ENCODE measurements around the gene SLAMF1. TPM values are rescaled to one million over a fixed set of nuclear protein-coding genes. Genes with fewer than 3 reads are reported as not detected.
"Not testable (repeated sequence)": the region's sequence is repeated elsewhere in the genome, so short reads cannot be mapped to it uniquely, and the experiment has no call there.

Gene SLAMF1
- total RNA-seq, 1 donor from 2014 or later = not detected

DNA sequence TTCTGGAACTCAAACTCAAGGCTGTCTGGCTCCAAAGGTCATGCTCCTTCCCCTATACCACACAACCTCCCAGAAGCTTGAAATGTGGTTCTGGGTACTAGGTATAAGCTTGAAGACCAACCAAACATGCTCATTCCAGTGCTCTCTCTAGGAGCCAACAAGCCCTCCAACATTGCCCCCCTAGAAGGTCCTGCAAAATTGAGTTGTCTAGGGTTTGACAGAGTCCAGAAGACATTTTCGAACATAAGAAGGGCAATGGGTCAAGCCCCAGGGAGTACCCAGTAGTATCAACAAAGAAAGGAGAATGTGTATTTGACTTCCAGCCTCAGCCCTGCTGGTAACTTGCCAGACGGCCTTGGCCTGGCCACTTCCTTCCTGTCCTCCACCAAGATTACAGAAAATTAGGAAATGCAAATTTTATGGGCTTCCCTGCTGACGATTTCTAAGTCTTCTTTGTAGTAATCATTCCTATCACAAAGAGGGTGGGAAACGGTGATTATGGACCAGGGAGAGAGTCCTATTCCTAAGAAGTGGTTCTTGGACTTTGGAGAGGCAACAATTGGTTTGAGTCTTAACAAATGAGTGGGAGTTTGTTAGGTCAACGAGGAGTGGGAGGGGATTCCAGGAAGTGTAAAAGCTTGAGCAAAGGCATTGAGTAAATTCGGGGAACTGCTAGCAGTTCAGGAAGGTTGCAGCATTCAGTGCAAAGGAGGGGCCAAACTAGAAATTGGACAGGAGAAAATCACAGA, 18.7 kb upstream of the SLAMF1 start:
- DNase-seq (ENCODE audit: low read depth, low spot score) = no peak

- DNase-seq (ENCODE audit: low read depth, low spot score) = no peak
These were observed 17.8 kb upstream of the SLAMF1 start for GRCh38 chr1:160664573-160665051.

GRCh38 chr1:160662910-160663309, 16.1 kb upstream of the SLAMF1 start:
- no peak for DNase-seq (ENCODE audit: low read depth, low spot score)

GRCh38 chr1:160659566-160659965, 12.7 kb upstream of the SLAMF1 start:
- DNase-seq (ENCODE audit: low read depth, low spot score) = no peak

GRCh38 chr1:160658814-160659193, 12.0 kb upstream of the SLAMF1 start:
- no peak for DNase-seq (ENCODE audit: low read depth, low spot score)

GRCh38 chr1:160658162-160658813, 11.4 kb upstream of the SLAMF1 start:
- DNase-seq (ENCODE audit: low read depth, low spot score) = no peak

GRCh38 chr1:160657250-160657781, 10.5 kb upstream of the SLAMF1 start:
- DNase-seq (ENCODE audit: low read depth, low spot score) = no peak

- no peak for DNase-seq (ENCODE audit: low read depth, low spot score)
These were observed 9.9 kb upstream of the SLAMF1 start for GRCh38 chr1:160656737-160657136.

GRCh38 chr1:160653620-160654016, 6.8 kb upstream of the SLAMF1 start:
- DNase-seq (ENCODE audit: low read depth, low spot score) = no peak

DNA sequence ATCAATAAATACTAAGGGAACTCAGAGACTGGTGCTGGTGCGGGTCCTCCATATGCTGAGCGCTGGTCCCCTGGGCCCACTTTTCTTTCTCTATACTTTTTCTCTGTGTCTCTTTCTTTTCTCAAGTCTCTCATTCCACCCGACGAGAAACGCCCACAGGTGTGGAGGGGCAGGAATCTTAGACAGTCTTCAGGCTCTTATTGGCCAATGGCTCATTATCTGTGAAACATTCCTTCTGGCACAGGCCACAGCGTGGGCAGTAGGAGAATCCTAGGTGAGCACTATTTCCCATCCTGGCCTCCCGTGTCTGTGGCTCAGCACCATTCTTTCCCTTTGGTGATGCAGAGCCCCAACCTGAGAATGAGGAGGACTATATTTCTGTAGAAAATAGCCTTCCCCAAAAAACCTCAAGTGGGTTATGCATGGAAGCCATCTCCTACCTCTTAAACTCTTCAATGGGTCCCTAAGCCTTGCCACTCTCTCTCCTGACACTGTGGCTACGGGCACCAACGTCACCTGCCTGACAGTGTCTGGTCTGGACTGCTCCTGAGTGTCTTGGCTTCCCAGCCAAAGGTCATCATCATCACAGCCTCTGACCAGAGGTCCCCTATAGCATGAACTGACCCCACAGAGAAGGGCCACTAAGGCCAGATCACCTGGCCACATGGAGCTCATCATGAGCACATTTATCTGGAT, 6.2 kb upstream of the SLAMF1 start:
- no peak for DNase-seq (ENCODE audit: low read depth, low spot score)

GRCh38 chr1:160652065-160652641, 5.3 kb upstream of the SLAMF1 start:
- not testable (repeated sequence) for DNase-seq (ENCODE audit: low read depth, low spot score)

DNA sequence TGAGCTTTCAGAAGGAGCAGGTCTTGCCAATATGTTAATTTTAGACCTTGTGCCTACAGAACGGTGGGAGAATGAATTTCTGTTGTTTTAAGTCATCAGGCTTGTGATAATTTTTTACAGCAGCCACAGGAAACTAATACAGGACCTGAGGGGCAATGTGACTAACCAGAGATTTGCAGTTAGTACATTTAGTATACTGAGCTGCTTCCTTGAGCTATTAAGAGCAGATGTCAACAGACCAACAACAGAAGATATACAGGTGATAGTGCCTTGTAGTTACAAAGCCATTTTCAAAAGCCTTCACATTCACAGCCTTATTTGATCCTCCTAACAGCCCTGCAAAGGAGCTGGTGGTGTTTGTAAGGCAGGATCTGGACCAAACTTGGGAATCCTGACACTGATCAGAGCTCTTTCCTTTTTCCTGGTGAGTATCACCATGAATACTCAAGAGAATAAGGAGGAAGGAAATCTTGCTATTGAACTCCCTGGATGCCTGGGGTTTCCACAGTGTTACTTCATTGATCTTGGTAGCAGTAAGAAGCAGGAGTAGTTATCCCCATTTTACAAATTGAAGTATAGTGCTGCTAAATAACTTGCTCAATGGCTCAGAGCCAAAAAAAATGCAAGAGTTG, 4.7 kb upstream of the SLAMF1 start:
- no peak for DNase-seq (ENCODE audit: low read depth, low spot score)

GRCh38 chr1:160647329-160647720, 481 bp upstream of the SLAMF1 start:
- DNase-seq (ENCODE audit: low read depth, low spot score) = no peak

DNA sequence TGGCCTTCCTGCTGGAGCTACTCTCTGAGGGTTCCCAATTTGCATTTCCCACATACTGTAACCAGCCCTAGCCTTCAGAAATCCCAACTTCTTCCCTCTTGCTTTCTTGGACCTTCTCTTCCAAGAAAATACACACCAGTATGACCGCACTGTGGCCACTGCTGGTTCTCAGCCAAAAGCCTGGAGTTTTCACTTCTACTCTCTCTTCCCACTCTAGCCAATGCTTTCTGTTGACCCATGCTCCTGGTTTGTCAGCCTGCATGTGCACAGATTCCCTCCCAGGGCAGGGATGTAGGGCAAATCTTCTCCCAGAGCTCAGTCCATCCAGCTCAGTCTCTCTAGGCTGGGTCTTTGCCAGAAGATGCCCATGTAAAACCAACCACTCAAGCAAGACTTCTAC, 664 bp downstream of the SLAMF1 start:
- no peak for DNase-seq (ENCODE audit: low read depth, low spot score)

DNA sequence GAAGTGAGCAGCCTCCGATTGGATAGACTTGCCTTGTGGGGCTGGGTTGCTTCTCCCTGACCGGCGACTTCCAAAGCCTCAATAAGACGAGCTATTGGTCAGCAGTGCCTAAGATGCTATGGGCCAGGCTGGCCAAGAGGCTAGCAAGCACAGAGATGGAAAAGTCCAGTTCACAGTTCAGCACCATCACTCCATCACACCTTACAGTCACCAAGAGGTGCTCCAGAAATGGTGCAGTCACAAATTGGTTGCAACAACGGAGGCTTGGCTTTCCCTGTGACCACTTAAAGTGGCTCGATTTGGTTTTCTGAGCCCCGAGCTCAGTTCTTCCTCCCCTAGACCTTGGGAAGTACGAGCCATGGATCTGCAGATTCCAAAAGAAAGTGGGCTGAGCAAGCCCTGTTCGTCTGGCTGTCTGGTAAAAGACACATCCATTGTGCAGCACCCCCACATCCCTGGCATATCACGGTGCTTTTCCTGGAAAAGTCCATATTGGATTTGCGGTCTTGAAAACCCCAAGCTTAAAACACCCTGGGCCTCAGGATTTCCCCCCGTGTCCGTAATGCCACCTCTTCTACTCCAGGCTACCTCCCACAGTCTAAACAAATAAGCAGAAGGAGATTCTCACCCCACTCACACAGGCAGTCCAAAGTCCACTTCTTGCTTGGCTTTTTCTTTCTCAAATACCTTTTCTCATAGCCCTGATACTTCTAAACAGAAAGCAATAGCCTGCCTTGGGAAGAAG, 1.3 kb downstream of the SLAMF1 start:
- no peak for DNase-seq (ENCODE audit: low read depth, low spot score)

DNA sequence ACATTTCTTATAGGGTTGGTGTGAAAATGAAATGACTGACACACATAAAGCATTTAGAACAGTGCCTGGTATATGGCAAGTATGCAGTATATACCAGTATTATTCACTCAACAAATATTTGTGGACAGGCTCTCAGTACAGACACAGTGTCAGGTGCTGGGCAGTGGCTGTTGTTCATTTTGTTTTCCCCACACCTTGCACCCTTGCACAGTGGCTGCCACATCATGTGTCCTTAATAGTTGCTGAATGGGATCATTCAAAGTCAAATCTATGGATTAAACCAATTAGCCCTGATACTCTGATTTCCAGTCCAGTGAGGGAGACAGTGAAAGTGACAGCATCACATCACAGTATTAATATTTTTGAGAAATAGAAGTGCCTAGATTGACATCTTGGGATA, 2.4 kb downstream of the SLAMF1 start:
- no peak for DNase-seq (ENCODE audit: low read depth, low spot score)

- DNase-seq (ENCODE audit: low read depth, low spot score) = no peak
These were observed 3.7 kb downstream of the SLAMF1 start for GRCh38 chr1:160643138-160643537.

DNA sequence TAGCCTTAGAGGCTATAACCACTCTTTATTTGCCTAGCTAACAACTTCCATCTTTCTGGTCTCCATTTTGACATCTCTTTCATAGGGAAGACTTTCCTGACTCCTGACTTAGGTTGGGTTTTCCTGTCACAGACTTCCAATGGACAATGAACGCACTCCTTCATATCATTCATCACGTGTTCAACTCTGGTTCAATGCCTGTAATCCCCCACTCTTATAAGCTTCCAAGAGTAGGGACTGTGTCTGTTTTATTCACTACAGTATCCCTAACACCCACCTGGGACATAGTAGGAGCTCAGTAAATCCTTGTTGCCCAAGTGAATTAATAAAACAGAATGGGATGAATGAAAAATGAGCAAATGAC, 4.6 kb downstream of the SLAMF1 start:
- no peak for DNase-seq (ENCODE audit: low read depth, low spot score)

- DNase-seq (ENCODE audit: low read depth, low spot score) = no peak
These were observed 5.2 kb downstream of the SLAMF1 start for GRCh38 chr1:160641323-160642280.

All from pulmonary artery endothelial cell (primary cell).